ENCODE measurements around the gene ALDH1L2. TPM values are rescaled to one million over a fixed set of nuclear protein-coding genes. Genes with fewer than 3 reads are reported as not detected.

The ALDH1L2 gene
- total and polyA plus RNA-seq, 2 experiments from 2014 or later: 6.5 to 16.2 TPM

DNA sequence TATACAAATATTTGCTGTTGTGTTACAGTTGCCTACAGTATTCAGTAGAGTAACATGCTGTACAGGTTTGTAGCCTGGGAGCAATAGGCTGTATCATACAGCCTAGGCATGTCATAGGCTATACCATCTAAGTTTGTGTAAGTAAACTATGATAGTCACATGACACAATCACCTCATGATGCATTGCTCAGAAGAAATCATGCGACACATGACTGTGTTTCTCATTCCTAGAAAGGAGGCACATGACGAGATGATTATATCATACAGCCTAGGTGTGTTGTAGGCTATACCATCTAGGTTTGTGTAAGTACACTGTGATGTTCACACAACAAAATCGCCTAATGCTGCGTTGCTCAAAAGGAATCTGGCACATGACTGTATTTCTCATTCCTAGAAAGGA, 66.2 kb downstream of the ALDH1L2 start:
- Histone ChIP-seq H3K27me3 (no peaks in the 10 kb centered on the region), H3K4me2 (no peak overlapping the region), H3K36me3 (replicated peaks; ENCODE audit: insufficient read depth, low read depth) (no peaks in the 10 kb centered on the region), H3K27ac (no peak overlapping the region), H3K9me2 (replicated peaks; ENCODE audit: insufficient read depth) (no peaks in the 10 kb centered on the region), H4K20me1 (ENCODE audit: insufficient read depth, poor library complexity, severe bottlenecking) (no peaks in the 10 kb centered on the region), H2AFZ (no peak overlapping the region), H3K79me2 (no peaks in the 10 kb centered on the region), H3K4me3 (no peak overlapping the region), H3K4me1 (ENCODE audit: insufficient read depth) (no peaks in the 10 kb centered on the region), H3K9me3 (ENCODE audit: low read depth) (no peaks in the 10 kb centered on the region)
- TF ChIP-seq EZH2 (IDR thresholded peaks at IDR 0.05; ENCODE audit: borderline replicate concordance): no peak
- TF ChIP-seq EZH2phosphoT487 (IDR thresholded peaks at IDR 0.05; ENCODE audit: low read depth, severe bottlenecking, unreplicated experiment): no peak
- TF ChIP-seq, protein P1, sequence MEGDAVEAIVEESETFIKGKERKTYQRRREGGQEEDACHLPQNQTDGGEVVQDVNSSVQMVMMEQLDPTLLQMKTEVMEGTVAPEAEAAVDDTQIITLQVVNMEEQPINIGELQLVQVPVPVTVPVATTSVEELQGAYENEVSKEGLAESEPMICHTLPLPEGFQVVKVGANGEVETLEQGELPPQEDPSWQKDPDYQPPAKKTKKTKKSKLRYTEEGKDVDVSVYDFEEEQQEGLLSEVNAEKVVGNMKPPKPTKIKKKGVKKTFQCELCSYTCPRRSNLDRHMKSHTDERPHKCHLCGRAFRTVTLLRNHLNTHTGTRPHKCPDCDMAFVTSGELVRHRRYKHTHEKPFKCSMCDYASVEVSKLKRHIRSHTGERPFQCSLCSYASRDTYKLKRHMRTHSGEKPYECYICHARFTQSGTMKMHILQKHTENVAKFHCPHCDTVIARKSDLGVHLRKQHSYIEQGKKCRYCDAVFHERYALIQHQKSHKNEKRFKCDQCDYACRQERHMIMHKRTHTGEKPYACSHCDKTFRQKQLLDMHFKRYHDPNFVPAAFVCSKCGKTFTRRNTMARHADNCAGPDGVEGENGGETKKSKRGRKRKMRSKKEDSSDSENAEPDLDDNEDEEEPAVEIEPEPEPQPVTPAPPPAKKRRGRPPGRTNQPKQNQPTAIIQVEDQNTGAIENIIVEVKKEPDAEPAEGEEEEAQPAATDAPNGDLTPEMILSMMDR (IDR thresholded peaks at IDR 0.05; ENCODE audit: poor library complexity): no peak
- DNase-seq (ENCODE audit: low spot score): no peak
- WGBS (ENCODE audit: low lambda C conversion rate, missing lambda C conversion rate): 91% methylated on average over 4 of the region's 4 CpGs

DNA sequence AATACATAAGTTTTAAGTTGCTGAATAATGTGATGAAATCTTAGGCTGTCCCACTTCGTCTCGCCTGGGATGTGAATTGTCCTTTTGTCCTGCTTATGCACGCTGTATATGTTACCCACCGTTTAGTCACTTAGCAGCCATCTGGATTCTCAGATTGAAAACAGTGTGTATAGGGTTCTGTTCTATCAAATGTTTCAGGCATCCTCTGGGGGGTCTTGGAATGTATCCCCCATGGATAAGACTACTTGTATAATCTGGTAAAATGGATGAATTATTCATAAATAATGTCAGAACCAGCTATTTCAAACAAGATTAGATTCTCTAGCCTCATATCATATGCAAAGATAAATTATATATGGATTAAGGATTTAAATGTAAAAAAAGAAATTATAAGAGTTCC, 68.7 kb downstream of the ALDH1L2 start:
- Histone ChIP-seq H3K9me2 (replicated peaks; ENCODE audit: insufficient read depth) (no peaks in the 10 kb centered on the region), H3K79me2 (no peaks in the 10 kb centered on the region), H3K36me3 (replicated peaks; ENCODE audit: insufficient read depth, low read depth) (no peaks in the 10 kb centered on the region), H3K27me3 (no peaks in the 10 kb centered on the region), H3K27ac (no peak overlapping the region), H3K4me1 (ENCODE audit: insufficient read depth) (no peaks in the 10 kb centered on the region), H2AFZ (no peak overlapping the region), H3K4me2 (no peak overlapping the region), H4K20me1 (ENCODE audit: insufficient read depth, poor library complexity, severe bottlenecking) (no peaks in the 10 kb centered on the region), H3K4me3 (no peak overlapping the region), H3K9me3 (ENCODE audit: low read depth) (peaks cover 6% of the 10 kb centered on the region)
- no peak for TF ChIP-seq EZH2phosphoT487 (IDR thresholded peaks at IDR 0.05; ENCODE audit: low read depth, severe bottlenecking, unreplicated experiment)
- no peak for DNase-seq (ENCODE audit: low spot score)
- WGBS (ENCODE audit: low lambda C conversion rate, missing lambda C conversion rate): over 99% methylated on average over 4 of the region's 4 CpGs

DNA sequence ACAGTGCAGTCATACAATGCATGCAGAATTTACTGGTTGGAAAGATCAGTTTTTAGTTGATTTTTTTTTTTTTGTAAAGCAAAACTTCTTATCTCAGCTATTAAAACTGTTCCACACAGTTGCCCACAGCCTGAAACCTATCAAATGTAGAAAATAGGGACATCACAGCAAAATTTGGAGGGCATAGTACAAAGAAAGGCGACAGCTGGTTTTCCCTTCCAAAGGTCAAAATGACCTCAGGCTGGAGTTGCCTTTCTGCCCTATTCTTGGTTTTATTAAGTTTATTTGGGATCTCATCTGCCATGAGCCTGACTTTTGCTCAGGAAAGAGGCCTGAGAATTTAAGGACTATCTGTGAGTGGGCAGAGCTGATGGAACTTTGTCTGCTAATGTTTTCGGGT, 69.7 kb downstream of the ALDH1L2 start:
- H3K36me3 ChIP-seq (replicated peaks; ENCODE audit: insufficient read depth, low read depth): no peaks in the 10 kb centered on the region

DNA sequence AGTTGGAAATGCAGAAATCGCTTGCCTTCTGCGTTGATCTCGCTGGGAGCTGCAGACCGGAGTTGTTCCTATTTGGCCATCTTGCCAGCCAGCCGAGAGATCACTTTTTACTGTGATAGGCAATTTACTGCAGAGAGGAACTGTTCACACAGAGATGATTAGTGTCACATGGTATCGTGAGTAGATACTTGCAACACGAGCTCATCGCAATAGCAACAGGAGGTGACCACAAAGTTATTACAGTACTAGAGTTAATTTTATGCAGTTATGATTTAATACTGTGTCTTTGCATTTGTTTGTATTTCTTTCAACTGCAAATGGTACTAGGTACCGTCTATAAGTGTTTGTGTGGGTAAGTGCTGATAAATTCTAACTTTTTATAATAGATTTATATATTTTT, 70.4 kb downstream of the ALDH1L2 start:
- Histone ChIP-seq H3K9me3 (ENCODE audit: low read depth) (peaks cover 10% of the 10 kb centered on the region), H3K9me2 (replicated peaks; ENCODE audit: insufficient read depth) (no peaks in the 10 kb centered on the region), H3K27me3 (no peaks in the 10 kb centered on the region), H3K4me1 (ENCODE audit: insufficient read depth) (no peaks in the 10 kb centered on the region), H3K27ac (no peak overlapping the region), H3K79me2 (peaks cover 2% of the 10 kb centered on the region), H3K4me3 (no peak overlapping the region), H2AFZ (no peak overlapping the region), H3K4me2 (no peak overlapping the region), H4K20me1 (ENCODE audit: insufficient read depth, poor library complexity, severe bottlenecking) (no peaks in the 10 kb centered on the region), H3K36me3 (replicated peaks; ENCODE audit: insufficient read depth, low read depth) (no peaks in the 10 kb centered on the region)
- no peak for DNase-seq (ENCODE audit: low spot score)
- WGBS (ENCODE audit: low lambda C conversion rate, missing lambda C conversion rate): 90% methylated on average over 9 of the region's 9 CpGs
- no peak for TF ChIP-seq EZH2 (IDR thresholded peaks at IDR 0.05; ENCODE audit: borderline replicate concordance)
- TF ChIP-seq EZH2phosphoT487 (IDR thresholded peaks at IDR 0.05; ENCODE audit: low read depth, severe bottlenecking, unreplicated experiment): no peak
- TF ChIP-seq, protein P1 (IDR thresholded peaks at IDR 0.05; ENCODE audit: poor library complexity): no peak

More for the DNA sequence above, 69.7 kb downstream of the ALDH1L2 start:
- peaks cover 10% of the 10 kb centered on the region for H3K9me3 ChIP-seq (ENCODE audit: low read depth)
- H3K4me2 ChIP-seq: no peak overlapping the region
- H3K27me3 ChIP-seq: no peaks in the 10 kb centered on the region
- 76% methylated on average over 2 of the region's 2 CpGs for WGBS (ENCODE audit: low lambda C conversion rate, missing lambda C conversion rate)
- no peaks in the 10 kb centered on the region for H3K9me2 ChIP-seq (replicated peaks; ENCODE audit: insufficient read depth)
- TF ChIP-seq EZH2phosphoT487 (IDR thresholded peaks at IDR 0.05; ENCODE audit: low read depth, severe bottlenecking, unreplicated experiment) (no peak), EZH2 (IDR thresholded peaks at IDR 0.05; ENCODE audit: borderline replicate concordance) (no peak)
- TF ChIP-seq, protein P1 (IDR thresholded peaks at IDR 0.05; ENCODE audit: poor library complexity): no peak
- H3K27ac ChIP-seq: no peak overlapping the region
- H3K4me3 ChIP-seq: no peak overlapping the region
- H3K79me2 ChIP-seq: no peaks in the 10 kb centered on the region
- H3K4me1 ChIP-seq (ENCODE audit: insufficient read depth): no peaks in the 10 kb centered on the region
- DNase-seq (ENCODE audit: low spot score): no peak
- no peaks in the 10 kb centered on the region for H4K20me1 ChIP-seq (ENCODE audit: insufficient read depth, poor library complexity, severe bottlenecking)
- H2AFZ ChIP-seq: no peak overlapping the region
